Mesothelial cell of epicardium (in vitro differentiated cells): ENCODE data around the gene FAM3D. TPM values are rescaled to one million over a fixed set of nuclear protein-coding genes. Genes with fewer than 3 reads are reported as not detected.

Experiments
- DNase-seq, 2 experiments: peaks; one replicate each; pipeline ENCODE4 v3.0.0; 2021; ENCODE audit warnings: low spot score in 2 of 2; ENCODE audit not compliant: unreplicated experiment in 2 of 2
- H3K27ac Mint-ChIP-seq: 2 replicates; pipeline ENCODE4 v1.8.0; 2021; ENCODE audit warnings: mixed read lengths
- H3K27me3 Mint-ChIP-seq: 2 replicates; pipeline ENCODE4 v1.8.0; 2021; ENCODE audit warnings: low read depth, mixed read lengths
- H3K36me3 Mint-ChIP-seq: 2 replicates; pipeline ENCODE4 v1.8.0; 2021; ENCODE audit warnings: mixed read lengths
- H3K4me1 Mint-ChIP-seq: 2 replicates; pipeline ENCODE4 v1.8.0; 2021; ENCODE audit warnings: mixed read lengths
- H3K4me3 Mint-ChIP-seq: 2 replicates; pipeline ENCODE4 v1.8.0; 2021; ENCODE audit warnings: mild to moderate bottlenecking, moderate library complexity, mixed read lengths
- H3K9me3 Mint-ChIP-seq: 2 replicates; pipeline ENCODE4 v1.8.0; 2021; ENCODE audit warnings: mixed read lengths
- CTCF ChIP-seq: fragments of 200-600 bp; sonication (generic); IDR thresholded peaks from one replicate; pipeline ENCODE4 v1.5.0; 2021; ENCODE audit warnings: antibody characterized with exemption; ENCODE audit not compliant: unreplicated experiment
- total RNA-seq: library from RNA; stranded (reverse); gene quantifications from 3 replicates; pipeline ENCODE4 v1.2.1, GENCODE V29; 2021

The FAM3D gene
- total RNA-seq, 1 donor from 2014 or later: 0.16 TPM

GRCh38 chr3:58621086-58621830 is 45.3 kb downstream of the FAM3D start:
- Mint-ChIP-seq H3K27me3 (no peaks in the 10 kb centered on the region), H3K27ac (no peak overlapping the region), H3K9me3 (no peaks in the 10 kb centered on the region), H3K4me1 (peaks cover 28% of the 10 kb centered on the region), H3K4me3 (no peak overlapping the region), H3K36me3 (no peaks in the 10 kb centered on the region)
- TF ChIP-seq CTCF: no peak
- DNase-seq: no peak

- TF ChIP-seq CTCF: no peak
- H3K27ac Mint-ChIP-seq: no peak overlapping the region
- no peaks in the 10 kb centered on the region for H3K36me3 Mint-ChIP-seq
Measured at GRCh38 chr3:58620421-58620820, 46.2 kb downstream of the FAM3D start.

GRCh38 chr3:58617338-58617761 is 49.2 kb downstream of the FAM3D start:
- no peak for DNase-seq
- H3K36me3 Mint-ChIP-seq: no peaks in the 10 kb centered on the region
- TF ChIP-seq CTCF: no peak
- H3K27me3 Mint-ChIP-seq: no peaks in the 10 kb centered on the region
- no peaks in the 10 kb centered on the region for H3K9me3 Mint-ChIP-seq
- H3K4me3 Mint-ChIP-seq: no peak overlapping the region
- H3K4me1 Mint-ChIP-seq: peaks cover 29% of the 10 kb centered on the region
- peak overlapping the region; percentile 92 for H3K27ac Mint-ChIP-seq

More at GRCh38 chr3:58620421-58620820, 46.2 kb downstream of the FAM3D start:
- H3K4me3 Mint-ChIP-seq: no peak overlapping the region
- H3K9me3 Mint-ChIP-seq: no peaks in the 10 kb centered on the region
- no peak for DNase-seq
- no peaks in the 10 kb centered on the region for H3K27me3 Mint-ChIP-seq
- peaks cover 31% of the 10 kb centered on the region for H3K4me1 Mint-ChIP-seq

- Mint-ChIP-seq H3K4me1 (peaks cover 17% of the 10 kb centered on the region), H3K27me3 (no peaks in the 10 kb centered on the region), H3K27ac (no peak overlapping the region), H3K4me3 (no peak overlapping the region), H3K36me3 (no peaks in the 10 kb centered on the region), H3K9me3 (no peaks in the 10 kb centered on the region)
- no peak for DNase-seq
- TF ChIP-seq CTCF: no peak
Measured at GRCh38 chr3:58613236-58614132, 53.1 kb downstream of the FAM3D start.

- peaks cover 13% of the 10 kb centered on the region for H3K4me1 Mint-ChIP-seq
- TF ChIP-seq CTCF: no peak
- H3K36me3 Mint-ChIP-seq: no peaks in the 10 kb centered on the region
- no peak overlapping the region for H3K4me3 Mint-ChIP-seq
- DNase-seq: no peak
- H3K27ac Mint-ChIP-seq: no peak overlapping the region
- H3K9me3 Mint-ChIP-seq: no peaks in the 10 kb centered on the region
- no peaks in the 10 kb centered on the region for H3K27me3 Mint-ChIP-seq
Measured at GRCh38 chr3:58612830-58613229, 53.7 kb downstream of the FAM3D start.
